Measurements from ENCODE around the gene ZNF221.

GRCh38 chr19:44003461-44004009, 52.5 kb downstream of the ZNF221 start:
- TF ChIP-seq CTCF (IDR thresholded peaks at IDR 0.05; ENCODE audit: low read depth, low read length, poor library complexity, severe bottlenecking) (no peak), EZH2phosphoT487 (IDR thresholded peaks at IDR 0.05; ENCODE audit: borderline replicate concordance, low read length) (no peak)

All from DOHH2 (cell line).